Effector CD8-positive, alpha-beta T cell (primary cell): ENCODE data around the gene GSDME.

Source experiments
- DNase-seq: peaks from one replicate; lab custom pipeline; 2025; lab: John Stamatoyannopoulos, UW

Gene GSDME

GRCh38 chr7:24722386-24723177 lies 34.7 kb downstream of the GSDME start:
- no peak for DNase-seq

DNA sequence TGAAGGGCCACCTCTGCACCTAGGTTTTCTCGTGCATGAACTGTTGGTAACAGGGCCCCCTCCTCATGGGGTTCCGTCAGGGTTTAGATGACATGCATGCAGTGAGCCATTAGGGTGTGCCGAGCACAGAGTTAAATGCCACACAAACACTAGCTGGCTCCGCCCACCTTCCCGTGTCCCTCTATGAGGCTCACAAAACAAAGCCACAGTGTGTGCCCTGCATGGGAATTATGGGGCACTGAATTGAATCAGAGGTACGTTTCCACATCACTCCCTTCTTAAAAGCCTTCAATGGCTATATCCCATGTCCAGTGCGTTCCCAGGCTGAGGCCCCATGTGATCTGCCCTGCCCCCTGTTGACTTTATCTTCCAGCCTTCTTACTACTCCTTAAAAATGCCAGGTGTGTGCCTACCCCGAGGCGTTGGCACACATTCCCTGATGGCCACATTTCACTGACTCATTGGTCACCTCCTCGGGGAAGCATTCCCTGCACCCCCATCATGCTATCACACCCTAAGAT lies 35.7 kb downstream of the GSDME start:
- no peak for DNase-seq

- DNase-seq = no peak
Measured at GRCh38 chr7:24720283-24720682, 37.0 kb downstream of the GSDME start.

- DNase-seq = no peak
Measured at GRCh38 chr7:24718977-24719491, 38.2 kb downstream of the GSDME start.

GRCh38 chr7:24718431-24718831 lies 38.8 kb downstream of the GSDME start:
- DNase-seq = no peak

DNA sequence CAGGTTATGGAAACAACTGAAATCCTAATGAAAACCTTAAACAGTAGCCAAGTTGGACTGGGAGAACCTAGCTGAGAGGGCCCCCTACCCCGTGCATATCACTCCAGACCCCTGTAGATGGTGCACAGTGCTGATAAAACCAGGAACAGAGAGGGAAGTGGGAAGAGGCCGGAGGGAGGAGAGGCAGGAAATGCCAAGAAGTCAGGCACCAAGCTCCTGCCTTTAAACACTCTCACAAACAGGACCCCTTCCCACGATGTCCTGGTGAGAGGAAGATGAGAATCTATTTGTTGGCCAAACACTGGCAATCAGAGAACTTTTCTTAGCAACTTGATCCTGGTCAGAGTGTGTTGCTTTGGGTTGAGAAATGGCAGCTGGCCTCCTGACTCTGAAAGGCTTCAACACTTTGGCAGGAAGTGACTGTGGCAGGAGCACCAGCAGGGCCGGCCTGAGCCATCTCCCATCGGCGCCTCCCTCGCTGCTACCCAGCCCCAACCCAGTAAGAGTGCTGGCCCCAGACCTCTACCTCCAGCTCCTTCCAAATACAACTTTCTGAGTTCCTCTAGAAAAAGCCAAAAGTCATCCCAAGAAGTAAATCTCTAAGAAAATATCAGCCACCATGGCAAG lies 39.5 kb downstream of the GSDME start:
- DNase-seq = no peak

DNA sequence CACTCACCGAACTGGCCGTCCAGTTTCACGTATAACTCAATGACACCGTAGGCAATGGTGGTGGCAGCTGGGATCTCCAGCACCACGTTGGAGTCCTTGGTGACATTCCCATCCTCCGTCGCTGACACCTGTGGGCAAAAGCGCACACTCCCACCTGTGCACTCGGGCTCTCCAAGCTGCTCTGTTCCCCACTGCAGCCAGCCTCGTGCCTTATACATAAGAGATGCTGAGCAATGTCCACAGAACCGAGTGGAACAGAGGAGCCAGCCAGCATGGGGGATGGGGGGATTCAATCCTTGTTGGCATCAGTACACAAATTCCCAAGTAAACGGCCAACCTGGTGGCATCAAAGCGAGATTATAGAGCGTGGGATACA lies 40.0 kb downstream of the GSDME start:
- no peak for DNase-seq

GRCh38 chr7:24716480-24717246 lies 40.6 kb downstream of the GSDME start:
- DNase-seq = no peak

- no peak for DNase-seq
Measured at GRCh38 chr7:24715661-24716479, 41.4 kb downstream of the GSDME start.

GRCh38 chr7:24715171-24715570 lies 42.1 kb downstream of the GSDME start:
- no peak for DNase-seq

GRCh38 chr7:24714676-24715010 lies 42.6 kb downstream of the GSDME start:
- no peak for DNase-seq

- DNase-seq = no peak
Measured at GRCh38 chr7:24713850-24714675, 43.2 kb downstream of the GSDME start.

- no peak for DNase-seq
Measured at GRCh38 chr7:24713039-24713793, 44.0 kb downstream of the GSDME start.

DNA sequence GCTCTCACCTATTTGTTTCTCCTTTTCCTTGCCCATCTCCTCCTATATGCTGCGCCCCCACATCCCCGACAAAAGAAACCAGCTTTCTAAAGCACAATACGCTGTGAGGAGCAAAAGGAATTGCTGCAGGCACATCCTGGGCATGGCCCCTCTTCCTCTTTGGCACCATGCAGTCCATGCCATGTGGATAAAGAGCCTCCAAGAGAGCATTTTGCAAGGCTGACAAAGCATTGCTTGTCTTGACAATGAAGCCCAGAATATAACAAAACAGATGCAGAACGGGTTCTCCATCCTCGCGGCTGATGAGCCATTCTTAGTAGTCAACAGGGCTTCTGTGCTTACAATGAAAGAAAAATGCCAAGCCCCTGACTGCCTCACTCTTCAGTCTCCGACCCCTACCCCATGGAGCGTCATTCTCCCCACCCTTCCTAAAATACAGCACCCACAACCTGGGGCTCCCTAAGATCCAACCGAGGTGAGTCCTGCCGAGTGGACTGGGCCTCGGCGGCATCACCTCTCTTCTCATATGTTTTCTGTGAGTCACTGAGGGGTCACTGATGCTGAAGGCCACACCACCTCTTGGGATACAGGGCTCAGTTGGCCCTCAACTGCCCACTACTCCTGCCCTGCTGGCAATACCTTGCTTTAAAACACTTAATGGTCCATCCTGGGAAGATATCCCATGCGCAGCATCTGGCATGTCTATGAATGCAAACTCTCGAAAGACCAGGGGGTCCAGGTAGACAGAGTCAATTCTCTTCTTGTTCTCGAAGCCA lies 47.5 kb downstream of the GSDME start:
- DNase-seq = no peak

- no peak for DNase-seq
Measured at GRCh38 chr7:24709051-24709450, 48.2 kb downstream of the GSDME start.

DNA sequence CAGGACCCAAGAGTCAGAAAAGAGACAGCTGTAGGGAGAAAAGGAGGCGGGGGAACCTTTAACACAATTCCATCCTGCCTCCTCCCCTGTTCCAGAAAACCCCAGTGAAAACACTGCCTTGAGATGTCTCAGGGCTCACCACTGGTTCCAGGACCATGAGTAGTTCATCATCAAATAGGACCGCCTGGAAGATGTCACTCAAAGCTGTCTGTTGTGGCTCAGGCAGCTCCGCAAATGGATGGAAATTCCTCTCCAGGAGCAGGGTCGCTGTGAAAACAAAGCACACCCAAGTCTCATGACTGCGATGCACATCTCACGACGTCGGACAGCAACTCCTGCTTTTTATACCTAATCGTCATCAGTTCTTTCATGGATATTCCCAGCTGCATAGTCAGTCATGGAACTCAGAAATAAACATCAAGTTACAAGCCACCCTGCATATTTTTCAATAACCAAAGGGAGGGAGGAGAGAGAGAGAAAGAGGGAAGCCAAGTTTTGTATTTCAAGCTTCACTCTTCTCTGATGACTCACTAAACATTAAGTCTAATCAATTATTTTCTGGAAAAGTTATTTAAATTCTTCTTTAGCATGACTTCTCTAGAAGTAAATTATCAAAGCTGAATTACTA lies 49.2 kb downstream of the GSDME start:
- no peak for DNase-seq

- DNase-seq = no peak
Measured at GRCh38 chr7:24706211-24707170, 50.8 kb downstream of the GSDME start.
